Pancreas (tissue), 10 donors: ENCODE results near the gene EIF4G3. TPM values are rescaled to one million over a fixed set of nuclear protein-coding genes. Genes with fewer than 3 reads are reported as not detected.

Experiments
- ATAC-seq, 4 donors: fragments of 200-7000 bp; cut with Tn5 transposase; one replicate each; pipeline versions ENCODE4 v1.8.0 to v1.9.1; 2020; ENCODE audit warnings: mild to moderate bottlenecking in 4 of 4, moderate library complexity in 4 of 4
- DNase-seq, 6 donors: peaks; one replicate each; pipeline ENCODE4 v3.0.0-alpha.2; 2020
- FAIRE-seq: peaks from 2 replicates; lab custom pipeline; 2012; peaks lifted over from hg19 to GRCh38; lab: Jason Lieb, UNC
- H3K27ac ChIP-seq, 4 donors: fragments of 200-600 bp; sonication (generic); 1 replicate in 3 of 4; 2 replicates in 1 of 4; pipeline versions ENCODE4 v1.5.0 to v1.8.0; 2020
- H3K27me3 ChIP-seq, 4 donors: fragments of 200-600 bp; one replicate each; pipeline ENCODE4 v1.8.0; 2021
- H3K36me3 ChIP-seq, 3 donors: fragments of 200-600 bp; sonication (generic) in 1 of 3; one replicate each; pipeline versions ENCODE4 v1.5.0 to v1.8.0; 2020 to 2021
- H3K4me1 ChIP-seq, 3 donors: fragments of 200-600 bp; one replicate each; pipeline ENCODE4 v1.8.0; 2021
- H3K4me3 ChIP-seq, 4 donors: fragments of 200-600 bp; sonication (generic) in 2 of 4; one replicate each; pipeline versions ENCODE4 v1.5.0 to v1.8.0; 2020 to 2021
- H3K9me3 ChIP-seq, 4 donors: fragments of 200-600 bp; one replicate each; pipeline ENCODE4 v1.8.0; 2021
- WGBS, 2 donors: extraction: QIAGEN DNeasy Blood & Tissue Kit; methylation state at CpG; one replicate each; pipeline ENCODE4 v1.1.7; 2013; 5-methylcytosine and 5-hydroxymethylcytosine counted together
- intact Hi-C, 3 donors: fragments of 100-400 bp; cut with DNase I; formaldehyde crosslinking; loops; one replicate each; pipeline versions ENCODE4 v1.11.1 to v1.14.2; 2022
- polyA plus RNA-seq, 2 donors: library from polyadenylated mRNA; stranded (reverse); fragments of 200-250 nt; gene quantifications; one replicate each; pipeline ENCODE4 v1.2.3, GENCODE V29; 2013
- total RNA-seq, 6 donors: library from RNA; stranded (reverse); fragmentation: NEBNext Ultra II Directional in 4 of 6; extraction: Animal tissue kit (Norgen Biotek cat#: 25700) in 4 of 6; gene quantifications; one replicate each; pipeline versions ENCODE4 v1.2.1 to v1.2.4, GENCODE V29; 2021 to 2023
- TF ChIP-seq, protein P1 (sequence below), 4 donors: fragments of 200-600 bp; sonication (generic) in 3 of 4; IDR thresholded peaks; one replicate each; pipeline versions ENCODE4 v1.5.0 to v1.8.0; 2021; ENCODE audit warnings: antibody characterized with exemption in 4 of 4
- donor health status: healthy with polysubstance abuse.
- donor health status: DM: no; HTN: no; CAD: no; lungs with moderate emphysema.
- donor health status: DM: no; HTN: no; CAD: no.
- donor health status: control.
- donor health status: control.
- donor health status: Bipolar disorder and iron deficiency.
- donor health status: DM: yes; HTN: yes; CAD: no.
- donor health status: DM: no; HTN: no; CAD: no.
- donor health status: DM: no; HTN: no; CAD: no.
- donor health status: DM: yes; HTN: yes; CAD: no.

The EIF4G3 gene
- total and polyA plus RNA-seq, 8 donors: 9.6 to 22.7 (median 13.8) TPM

GRCh38 chr1:20935717-20936116 lies 241.0 kb downstream of the EIF4G3 start:
- intact Hi-C loops: no loop called here
- H3K4me1 ChIP-seq: no peaks in the 10 kb centered on the region
- ATAC-seq: no peak
- TF ChIP-seq, protein P1, sequence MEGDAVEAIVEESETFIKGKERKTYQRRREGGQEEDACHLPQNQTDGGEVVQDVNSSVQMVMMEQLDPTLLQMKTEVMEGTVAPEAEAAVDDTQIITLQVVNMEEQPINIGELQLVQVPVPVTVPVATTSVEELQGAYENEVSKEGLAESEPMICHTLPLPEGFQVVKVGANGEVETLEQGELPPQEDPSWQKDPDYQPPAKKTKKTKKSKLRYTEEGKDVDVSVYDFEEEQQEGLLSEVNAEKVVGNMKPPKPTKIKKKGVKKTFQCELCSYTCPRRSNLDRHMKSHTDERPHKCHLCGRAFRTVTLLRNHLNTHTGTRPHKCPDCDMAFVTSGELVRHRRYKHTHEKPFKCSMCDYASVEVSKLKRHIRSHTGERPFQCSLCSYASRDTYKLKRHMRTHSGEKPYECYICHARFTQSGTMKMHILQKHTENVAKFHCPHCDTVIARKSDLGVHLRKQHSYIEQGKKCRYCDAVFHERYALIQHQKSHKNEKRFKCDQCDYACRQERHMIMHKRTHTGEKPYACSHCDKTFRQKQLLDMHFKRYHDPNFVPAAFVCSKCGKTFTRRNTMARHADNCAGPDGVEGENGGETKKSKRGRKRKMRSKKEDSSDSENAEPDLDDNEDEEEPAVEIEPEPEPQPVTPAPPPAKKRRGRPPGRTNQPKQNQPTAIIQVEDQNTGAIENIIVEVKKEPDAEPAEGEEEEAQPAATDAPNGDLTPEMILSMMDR (IDR thresholded peaks at IDR 0.05): no peak
- H3K9me3 ChIP-seq: no peaks in the 10 kb centered on the region
- H3K4me3 ChIP-seq: no peak overlapping the region
- 94 to 96% methylated on average over 1 of the region's 1 CpG for WGBS, 2 donors
- H3K36me3 ChIP-seq: peaks cover 0 to 3% (median 0%) of the 10 kb centered on the region in 3 donors
- DNase-seq: no peak
- no peak for FAIRE-seq
- H3K27ac ChIP-seq: no peak overlapping the region
- H3K27me3 ChIP-seq: no peaks in the 10 kb centered on the region

GRCh38 chr1:20932437-20932977 lies 244.2 kb downstream of the EIF4G3 start:
- FAIRE-seq (no peak), ATAC-seq (no peak)
- H3K27ac ChIP-seq: no peak overlapping the region

DNA sequence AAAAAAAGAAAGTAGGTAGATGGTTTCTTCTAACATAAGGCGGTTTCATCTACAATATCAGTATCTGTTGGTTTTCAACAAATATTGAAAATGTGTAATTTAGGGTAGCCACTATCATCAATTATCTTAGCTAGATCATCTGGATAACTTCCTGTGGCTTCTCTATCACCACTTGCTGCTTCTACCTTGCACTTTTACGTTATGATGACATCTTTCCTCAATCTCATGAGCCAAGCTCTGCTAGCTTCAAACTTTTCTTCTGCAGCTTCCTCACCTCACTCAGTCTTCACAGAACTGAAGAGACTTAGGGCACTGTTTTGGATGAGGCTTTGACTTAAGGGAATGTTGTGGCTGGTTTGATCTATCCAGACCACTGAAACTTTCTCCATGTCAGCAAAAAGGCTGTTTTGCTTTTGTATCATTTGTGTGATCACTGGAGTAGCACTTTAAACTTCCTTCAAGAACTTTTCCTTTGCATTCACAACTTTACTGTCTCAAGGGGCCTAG lies 244.7 kb downstream of the EIF4G3 start:
- H3K27me3 ChIP-seq: no peaks in the 10 kb centered on the region
- H3K4me1 ChIP-seq: no peaks in the 10 kb centered on the region
- WGBS, 2 donors: 92 to 94% methylated on average over 2 of the region's 2 CpGs
- H3K27ac ChIP-seq: no peak overlapping the region
- TF ChIP-seq, protein P1 (IDR thresholded peaks at IDR 0.05): no peak
- DNase-seq: no peak
- intact Hi-C loops: no loop called here
- ATAC-seq: no peak
- H3K9me3 ChIP-seq: no peaks in the 10 kb centered on the region
- no peak overlapping the region for H3K4me3 ChIP-seq
- no peak for FAIRE-seq
- H3K36me3 ChIP-seq: no peaks in the 10 kb centered on the region

More at GRCh38 chr1:20932437-20932977, 244.2 kb downstream of the EIF4G3 start:
- Histone ChIP-seq H3K36me3 (no peaks in the 10 kb centered on the region), H3K4me3 (no peak overlapping the region), H3K9me3 (no peaks in the 10 kb centered on the region), H3K27me3 (no peaks in the 10 kb centered on the region), H3K4me1 (no peaks in the 10 kb centered on the region)
- no peak for DNase-seq
- intact Hi-C loops: no loop called here
- TF ChIP-seq, protein P1 (IDR thresholded peaks at IDR 0.05): no peak
- 92 to 93% methylated on average over 8 of the region's 8 CpGs for WGBS, 2 donors

DNA sequence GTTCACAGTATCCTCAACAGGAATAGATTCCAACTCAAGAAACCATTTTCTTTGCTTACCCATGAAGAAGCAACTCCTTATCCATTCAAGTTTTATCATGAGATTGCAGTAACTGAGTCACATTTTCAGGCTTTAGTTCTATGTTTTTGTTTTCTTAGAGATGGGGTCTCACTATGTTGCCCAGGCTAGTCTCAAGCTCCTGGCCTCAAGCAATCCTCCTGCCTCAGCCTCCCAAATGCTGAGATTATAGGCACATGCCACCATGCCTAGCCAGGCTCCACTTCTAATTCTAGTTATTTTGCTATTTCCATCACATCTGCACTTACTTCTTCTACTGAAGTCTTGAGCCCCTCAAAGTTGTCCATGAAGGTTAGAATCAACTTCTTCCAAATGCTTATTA lies 246.3 kb downstream of the EIF4G3 start:
- no peak for ATAC-seq
- H3K9me3 ChIP-seq: no peaks in the 10 kb centered on the region
- no peak for DNase-seq
- TF ChIP-seq, protein P1 (IDR thresholded peaks at IDR 0.05): no peak
- no peak for FAIRE-seq
- H3K36me3 ChIP-seq: no peaks in the 10 kb centered on the region
- no peak overlapping the region for H3K4me3 ChIP-seq
- intact Hi-C loops: no loop called here
- no peaks in the 10 kb centered on the region for H3K4me1 ChIP-seq
- no peak overlapping the region for H3K27ac ChIP-seq
- no peaks in the 10 kb centered on the region for H3K27me3 ChIP-seq

DNA sequence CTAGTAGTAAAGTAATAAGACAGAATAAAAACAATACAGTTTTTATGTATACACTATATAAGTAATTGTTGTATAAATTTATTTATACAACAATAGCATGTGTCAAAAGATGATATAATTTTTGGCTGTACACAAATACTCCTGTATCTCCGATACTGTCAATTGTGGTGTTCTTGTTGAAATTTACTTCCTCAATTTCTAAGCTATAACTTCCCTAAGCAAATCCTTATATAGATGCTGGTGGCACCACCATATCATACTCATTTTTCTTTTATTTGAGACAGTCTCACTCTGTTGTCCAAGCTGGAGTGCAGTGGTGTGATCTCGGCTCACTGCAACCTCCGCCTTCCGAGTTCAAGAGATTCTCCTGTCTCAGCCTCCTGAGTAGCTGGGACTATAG lies 248.6 kb downstream of the EIF4G3 start:
- no peaks in the 10 kb centered on the region for H3K36me3 ChIP-seq
- H3K4me3 ChIP-seq: no peak overlapping the region
- WGBS, 2 donors: 82 to 95% methylated on average over 4 of the region's 4 CpGs
- DNase-seq: no peak
- H3K27me3 ChIP-seq: no peaks in the 10 kb centered on the region
- H3K27ac ChIP-seq: no peak overlapping the region
- no peaks in the 10 kb centered on the region for H3K9me3 ChIP-seq
- no peak for FAIRE-seq
- no peak for ATAC-seq
- TF ChIP-seq, protein P1 (IDR thresholded peaks at IDR 0.05): no peak
- no peaks in the 10 kb centered on the region for H3K4me1 ChIP-seq
- intact Hi-C loops: no loop called here
